HepG2 (cell line): ENCODE results near the gene SERINC4. TPM values are rescaled to one million over a fixed set of nuclear protein-coding genes. Genes with fewer than 3 reads are reported as not detected.

Experiments
- CENPT ChIP-seq: sonication (generic); formaldehyde crosslinking; IDR thresholded peaks from 2 replicates; pipeline ENCODE4 v1.8.0; 2022; ENCODE audit warnings: low read depth, mild to moderate bottlenecking, moderate library complexity, missing genetic modification reagents
- ETV6 ChIP-seq: sonication (generic); formaldehyde crosslinking; conservative IDR thresholded peaks from 2 replicates; pipeline ENCODE4 v1.4.0; 2020; ENCODE audit warnings: missing genetic modification reagents
- FIP1L1 ChIP-seq: fragments of 200-400 bp; formaldehyde crosslinking; IDR thresholded peaks from 2 replicates; pipeline ENCODE4 v1.6.1; 2018; ENCODE audit warnings: low read depth, mild to moderate bottlenecking, low read length, moderate library complexity, borderline replicate concordance; ENCODE audit not compliant: insufficient read depth
- FOXK1 ChIP-seq: sonication (generic); formaldehyde crosslinking; IDR thresholded peaks from 2 replicates; pipeline ENCODE4 v1.4.0; 2020; ENCODE audit warnings: low read depth, missing genetic modification reagents, borderline replicate concordance
- MED13 ChIP-seq: sonication (generic); formaldehyde crosslinking; IDR thresholded peaks from 2 replicates; pipeline ENCODE4 v1.5.0; 2020; ENCODE audit warnings: missing genetic modification reagents
- PRMT3 ChIP-seq: sonication (generic); formaldehyde crosslinking; IDR thresholded peaks from 2 replicates; pipeline ENCODE4 v1.8.1; 2022; ENCODE audit warnings: low read depth, mild to moderate bottlenecking, moderate library complexity, missing genetic modification reagents, borderline replicate concordance
- RFX3 ChIP-seq: IDR thresholded peaks from 2 replicates; pipeline ENCODE4 v1.6.1; 2016; ENCODE audit warnings: missing biosample characterization, missing genetic modification reagents
- SETDB1 ChIP-seq: sonication (generic); formaldehyde crosslinking; IDR thresholded peaks from 2 replicates; pipeline ENCODE4 v1.5.1; 2020; ENCODE audit warnings: missing genetic modification reagents, mild to moderate bottlenecking, borderline replicate concordance
- ZNF256 ChIP-seq: sonication (generic); formaldehyde crosslinking; conservative IDR thresholded peaks from 2 replicates; pipeline ENCODE4 v1.4.0; 2020; ENCODE audit warnings: missing genetic modification reagents
- ZNF761 ChIP-seq: sonication (generic); formaldehyde crosslinking; conservative IDR thresholded peaks from 2 replicates; pipeline ENCODE4 v1.4.0; 2020; ENCODE audit warnings: mild to moderate bottlenecking, missing genetic modification reagents
- polyA plus RNA-seq, 8 experiments: library from polyadenylated mRNA; depleted of rRNA in 3 of 8; stranded (reverse) in 7 of 8; unstranded in 1 of 8; fragments of >200 nt; fragmentation: Illumina TruSeq in 4 of 8; extraction: Trizol in 4 of 8; gene quantifications; 2 replicates each; pipeline versions ENCODE4 v1.2.1 to v1.2.3, GENCODE V29; 2011 to 2016; ENCODE audit warnings: low read depth in 4 of 8, missing spikeins in 1 of 8, mixed read lengths in 1 of 8; ENCODE audit not compliant: insufficient read depth in 1 of 8
- total RNA-seq, 5 experiments: library from RNA; depleted of rRNA; stranded (reverse); fragments of >200 nt; fragmentation: Illumina TruSeq; extraction: Trizol; gene quantifications; 2 replicates each; pipeline ENCODE4 v1.2.3, GENCODE V29; 2016; ENCODE audit warnings: low read depth in 1 of 5
- TF ChIP-seq, protein P1 (sequence below): IDR thresholded peaks from 2 replicates; pipeline ENCODE4 v1.6.1; 2012; ENCODE audit warnings: low read length, improper control_type of control experiment
- TF ChIP-seq, protein P2 (sequence below): sonication (generic); formaldehyde crosslinking; IDR thresholded peaks from 2 replicates; pipeline ENCODE4; 2020; ENCODE audit warnings: missing genetic modification reagents, mild to moderate bottlenecking, borderline replicate concordance
- TF ChIP-seq, protein P3 (sequence below): sonication (generic); formaldehyde crosslinking; IDR thresholded peaks from 2 replicates; pipeline ENCODE4 v1.9.0; 2021; ENCODE audit warnings: missing genetic modification reagents, mild to moderate bottlenecking, borderline replicate concordance
- TF ChIP-seq, protein P4 (sequence below): sonication (generic); formaldehyde crosslinking; IDR thresholded peaks from 2 replicates; pipeline ENCODE4 v1.4.0; 2020; ENCODE audit warnings: low read depth, mild to moderate bottlenecking, missing genetic modification reagents
- TF ChIP-seq, protein P5 (sequence below): sonication (generic); formaldehyde crosslinking; IDR thresholded peaks from 2 replicates; pipeline ENCODE4 v1.4.0; 2020; ENCODE audit warnings: mild to moderate bottlenecking, missing genetic modification reagents

The SERINC4 gene
- total and polyA plus RNA-seq, 2 of the 13 experiments (the other 11 are each of a cell fraction or from before 2014, with no cell fraction given) = not detected

DNA sequence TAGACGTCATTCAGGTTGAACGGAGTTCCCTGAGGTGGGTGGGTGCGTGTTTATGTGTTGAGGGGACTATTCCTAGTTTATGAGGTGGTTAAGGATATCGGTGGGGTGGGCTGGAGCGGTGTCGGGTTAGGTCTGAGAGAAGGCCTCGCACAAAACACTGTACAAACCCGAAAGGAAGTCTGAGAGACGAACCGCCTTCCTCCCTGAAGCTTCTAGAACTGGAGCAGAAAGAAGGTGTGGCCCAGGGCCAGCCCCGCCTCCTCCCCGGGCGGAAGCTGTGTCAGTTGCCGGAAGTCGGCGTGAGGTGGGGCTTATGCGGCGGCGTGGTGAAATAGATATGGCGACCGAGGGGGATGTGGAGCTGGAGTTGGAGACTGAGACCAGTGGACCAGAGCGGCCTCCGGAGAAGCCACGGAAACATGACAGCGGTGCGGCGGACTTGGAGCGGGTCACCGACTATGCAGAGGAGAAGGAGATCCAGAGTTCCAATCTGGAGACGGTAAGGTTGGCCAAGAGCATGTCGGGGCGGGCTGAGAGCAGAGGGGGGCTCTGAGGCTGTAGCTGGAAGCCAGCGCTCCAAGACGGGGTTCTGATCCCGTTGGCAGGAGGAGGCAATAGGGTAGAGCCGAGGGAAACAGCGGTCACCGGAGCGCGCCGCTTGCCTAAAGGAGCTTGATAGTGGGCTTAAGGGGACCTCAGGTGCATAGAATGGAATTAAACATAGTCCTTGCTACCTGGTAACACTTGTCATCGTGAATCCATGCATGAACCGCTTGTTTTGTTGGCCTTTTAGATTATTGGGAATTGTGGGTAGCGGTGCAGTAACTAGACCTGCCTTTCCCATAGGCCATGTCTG, 494 bp upstream of the SERINC4 start, which contains the start of gene HYPK (continued):
- TF ChIP-seq FOXK1 (CRISPR knock-in tag) = peak; percentile 81; the same call in 1 of the 2 replicates
- TF ChIP-seq, protein P1, sequence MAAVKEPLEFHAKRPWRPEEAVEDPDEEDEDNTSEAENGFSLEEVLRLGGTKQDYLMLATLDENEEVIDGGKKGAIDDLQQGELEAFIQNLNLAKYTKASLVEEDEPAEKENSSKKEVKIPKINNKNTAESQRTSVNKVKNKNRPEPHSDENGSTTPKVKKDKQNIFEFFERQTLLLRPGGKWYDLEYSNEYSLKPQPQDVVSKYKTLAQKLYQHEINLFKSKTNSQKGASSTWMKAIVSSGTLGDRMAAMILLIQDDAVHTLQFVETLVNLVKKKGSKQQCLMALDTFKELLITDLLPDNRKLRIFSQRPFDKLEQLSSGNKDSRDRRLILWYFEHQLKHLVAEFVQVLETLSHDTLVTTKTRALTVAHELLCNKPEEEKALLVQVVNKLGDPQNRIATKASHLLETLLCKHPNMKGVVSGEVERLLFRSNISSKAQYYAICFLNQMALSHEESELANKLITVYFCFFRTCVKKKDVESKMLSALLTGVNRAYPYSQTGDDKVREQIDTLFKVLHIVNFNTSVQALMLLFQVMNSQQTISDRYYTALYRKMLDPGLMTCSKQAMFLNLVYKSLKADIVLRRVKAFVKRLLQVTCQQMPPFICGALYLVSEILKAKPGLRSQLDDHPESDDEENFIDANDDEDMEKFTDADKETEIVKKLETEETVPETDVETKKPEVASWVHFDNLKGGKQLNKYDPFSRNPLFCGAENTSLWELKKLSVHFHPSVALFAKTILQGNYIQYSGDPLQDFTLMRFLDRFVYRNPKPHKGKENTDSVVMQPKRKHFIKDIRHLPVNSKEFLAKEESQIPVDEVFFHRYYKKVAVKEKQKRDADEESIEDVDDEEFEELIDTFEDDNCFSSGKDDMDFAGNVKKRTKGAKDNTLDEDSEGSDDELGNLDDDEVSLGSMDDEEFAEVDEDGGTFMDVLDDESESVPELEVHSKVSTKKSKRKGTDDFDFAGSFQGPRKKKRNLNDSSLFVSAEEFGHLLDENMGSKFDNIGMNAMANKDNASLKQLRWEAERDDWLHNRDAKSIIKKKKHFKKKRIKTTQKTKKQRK = no peak
- TF ChIP-seq RFX3 (CRISPR knock-in tag) = no peak
- TF ChIP-seq PRMT3 = no peak
- TF ChIP-seq, protein P2, sequence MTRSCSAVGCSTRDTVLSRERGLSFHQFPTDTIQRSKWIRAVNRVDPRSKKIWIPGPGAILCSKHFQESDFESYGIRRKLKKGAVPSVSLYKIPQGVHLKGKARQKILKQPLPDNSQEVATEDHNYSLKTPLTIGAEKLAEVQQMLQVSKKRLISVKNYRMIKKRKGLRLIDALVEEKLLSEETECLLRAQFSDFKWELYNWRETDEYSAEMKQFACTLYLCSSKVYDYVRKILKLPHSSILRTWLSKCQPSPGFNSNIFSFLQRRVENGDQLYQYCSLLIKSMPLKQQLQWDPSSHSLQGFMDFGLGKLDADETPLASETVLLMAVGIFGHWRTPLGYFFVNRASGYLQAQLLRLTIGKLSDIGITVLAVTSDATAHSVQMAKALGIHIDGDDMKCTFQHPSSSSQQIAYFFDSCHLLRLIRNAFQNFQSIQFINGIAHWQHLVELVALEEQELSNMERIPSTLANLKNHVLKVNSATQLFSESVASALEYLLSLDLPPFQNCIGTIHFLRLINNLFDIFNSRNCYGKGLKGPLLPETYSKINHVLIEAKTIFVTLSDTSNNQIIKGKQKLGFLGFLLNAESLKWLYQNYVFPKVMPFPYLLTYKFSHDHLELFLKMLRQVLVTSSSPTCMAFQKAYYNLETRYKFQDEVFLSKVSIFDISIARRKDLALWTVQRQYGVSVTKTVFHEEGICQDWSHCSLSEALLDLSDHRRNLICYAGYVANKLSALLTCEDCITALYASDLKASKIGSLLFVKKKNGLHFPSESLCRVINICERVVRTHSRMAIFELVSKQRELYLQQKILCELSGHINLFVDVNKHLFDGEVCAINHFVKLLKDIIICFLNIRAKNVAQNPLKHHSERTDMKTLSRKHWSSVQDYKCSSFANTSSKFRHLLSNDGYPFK = peak; percentile 84
- TF ChIP-seq MED13 = no peak
- 0 out of 2 replicates have a peak, but pooled peaks have one; percentile 79 for TF ChIP-seq CENPT (CRISPR knock-in tag)
- TF ChIP-seq, protein P3, sequence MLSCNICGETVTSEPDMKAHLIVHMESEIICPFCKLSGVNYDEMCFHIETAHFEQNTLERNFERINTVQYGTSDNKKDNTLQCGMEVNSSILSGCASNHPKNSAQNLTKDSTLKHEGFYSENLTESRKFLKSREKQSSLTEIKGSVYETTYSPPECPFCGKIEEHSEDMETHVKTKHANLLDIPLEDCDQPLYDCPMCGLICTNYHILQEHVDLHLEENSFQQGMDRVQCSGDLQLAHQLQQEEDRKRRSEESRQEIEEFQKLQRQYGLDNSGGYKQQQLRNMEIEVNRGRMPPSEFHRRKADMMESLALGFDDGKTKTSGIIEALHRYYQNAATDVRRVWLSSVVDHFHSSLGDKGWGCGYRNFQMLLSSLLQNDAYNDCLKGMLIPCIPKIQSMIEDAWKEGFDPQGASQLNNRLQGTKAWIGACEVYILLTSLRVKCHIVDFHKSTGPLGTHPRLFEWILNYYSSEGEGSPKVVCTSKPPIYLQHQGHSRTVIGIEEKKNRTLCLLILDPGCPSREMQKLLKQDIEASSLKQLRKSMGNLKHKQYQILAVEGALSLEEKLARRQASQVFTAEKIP (CRISPR knock-in tag) = no peak
- TF ChIP-seq, protein P4, sequence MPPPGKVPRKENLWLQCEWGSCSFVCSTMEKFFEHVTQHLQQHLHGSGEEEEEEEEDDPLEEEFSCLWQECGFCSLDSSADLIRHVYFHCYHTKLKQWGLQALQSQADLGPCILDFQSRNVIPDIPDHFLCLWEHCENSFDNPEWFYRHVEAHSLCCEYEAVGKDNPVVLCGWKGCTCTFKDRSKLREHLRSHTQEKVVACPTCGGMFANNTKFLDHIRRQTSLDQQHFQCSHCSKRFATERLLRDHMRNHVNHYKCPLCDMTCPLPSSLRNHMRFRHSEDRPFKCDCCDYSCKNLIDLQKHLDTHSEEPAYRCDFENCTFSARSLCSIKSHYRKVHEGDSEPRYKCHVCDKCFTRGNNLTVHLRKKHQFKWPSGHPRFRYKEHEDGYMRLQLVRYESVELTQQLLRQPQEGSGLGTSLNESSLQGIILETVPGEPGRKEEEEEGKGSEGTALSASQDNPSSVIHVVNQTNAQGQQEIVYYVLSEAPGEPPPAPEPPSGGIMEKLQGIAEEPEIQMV (CRISPR knock-in tag) = no peak
- no peak for TF ChIP-seq SETDB1 (CRISPR knock-in tag)
- TF ChIP-seq ZNF761 (CRISPR knock-in tag) = no peak
- TF ChIP-seq FIP1L1 = no peak
- TF ChIP-seq ETV6 (CRISPR knock-in tag) = no peak
- TF ChIP-seq, protein P5, sequence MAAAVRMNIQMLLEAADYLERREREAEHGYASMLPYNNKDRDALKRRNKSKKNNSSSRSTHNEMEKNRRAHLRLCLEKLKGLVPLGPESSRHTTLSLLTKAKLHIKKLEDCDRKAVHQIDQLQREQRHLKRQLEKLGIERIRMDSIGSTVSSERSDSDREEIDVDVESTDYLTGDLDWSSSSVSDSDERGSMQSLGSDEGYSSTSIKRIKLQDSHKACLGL = peak; percentile 66; the same call in 1 of the 2 replicates
- no peak for TF ChIP-seq ZNF256
